ENCODE measurements around the gene PDGFRA.

Gene PDGFRA

GRCh38 chr4:54255881-54256280, 26.8 kb downstream of the PDGFRA start:
- no peak for DNase-seq (ENCODE audit: low read depth in 2 of 2)

GRCh38 chr4:54256491-54257486, 27.7 kb downstream of the PDGFRA start:
- DNase-seq (ENCODE audit: low read depth in 2 of 2): no peak

- no peak for DNase-seq (ENCODE audit: low read depth in 2 of 2)
Observed at GRCh38 chr4:54265366-54265765, 36.3 kb downstream of the PDGFRA start.

GRCh38 chr4:54268151-54268550, 39.1 kb downstream of the PDGFRA start:
- DNase-seq (ENCODE audit: low read depth in 2 of 2): no peak

- no peak for DNase-seq (ENCODE audit: low read depth in 2 of 2)
Observed at GRCh38 chr4:54271464-54271863, 42.4 kb downstream of the PDGFRA start.

GRCh38 chr4:54272051-54272450, 43.0 kb downstream of the PDGFRA start:
- DNase-seq (ENCODE audit: low read depth in 2 of 2): no peak

GRCh38 chr4:54274264-54274663, 45.2 kb downstream of the PDGFRA start:
- DNase-seq (ENCODE audit: low read depth in 2 of 2): no peak

- DNase-seq (ENCODE audit: low read depth in 2 of 2): no peak
Observed at GRCh38 chr4:54274795-54275665, 45.9 kb downstream of the PDGFRA start.

GRCh38 chr4:54276641-54277430, 47.7 kb downstream of the PDGFRA start:
- no peak for DNase-seq (ENCODE audit: low read depth in 2 of 2)

GRCh38 chr4:54277691-54278090, 48.6 kb downstream of the PDGFRA start:
- no peak for DNase-seq (ENCODE audit: low read depth in 2 of 2)

- no peak for DNase-seq (ENCODE audit: low read depth in 2 of 2)
Observed at GRCh38 chr4:54278216-54278615, 49.1 kb downstream of the PDGFRA start.

- no peak for DNase-seq (ENCODE audit: low read depth in 2 of 2)
Observed at GRCh38 chr4:54281054-54281766, 52.1 kb downstream of the PDGFRA start.

GRCh38 chr4:54282837-54283236, 53.7 kb downstream of the PDGFRA start:
- no peak for DNase-seq (ENCODE audit: low read depth in 2 of 2)

GRCh38 chr4:54289316-54289715, 60.2 kb downstream of the PDGFRA start:
- DNase-seq (ENCODE audit: low read depth in 2 of 2): no peak

- DNase-seq (ENCODE audit: low read depth in 2 of 2): no peak
Observed at GRCh38 chr4:54290980-54291379, 61.9 kb downstream of the PDGFRA start.

GRCh38 chr4:54296548-54297203, 67.6 kb downstream of the PDGFRA start:
- no peak for DNase-seq (ENCODE audit: low read depth in 2 of 2)

- DNase-seq (ENCODE audit: low read depth in 2 of 2): no peak
Observed at GRCh38 chr4:54308110-54308509, 79.0 kb downstream of the PDGFRA start.

GRCh38 chr4:54315561-54316538, 86.8 kb downstream of the PDGFRA start:
- no peak for DNase-seq (ENCODE audit: low read depth in 2 of 2)

- DNase-seq (ENCODE audit: low read depth in 2 of 2): no peak
Observed at GRCh38 chr4:54317690-54318089, 88.6 kb downstream of the PDGFRA start.

All from stimulated activated CD8-positive, alpha-beta memory T cell treated with anti-CD3 and anti-CD28 coated beads, Interleukin-2, amount 100 ng/mL, for 48 hours (primary cell).